Measurements from ENCODE around the gene GATAD2A.

The GATAD2A gene

DNA sequence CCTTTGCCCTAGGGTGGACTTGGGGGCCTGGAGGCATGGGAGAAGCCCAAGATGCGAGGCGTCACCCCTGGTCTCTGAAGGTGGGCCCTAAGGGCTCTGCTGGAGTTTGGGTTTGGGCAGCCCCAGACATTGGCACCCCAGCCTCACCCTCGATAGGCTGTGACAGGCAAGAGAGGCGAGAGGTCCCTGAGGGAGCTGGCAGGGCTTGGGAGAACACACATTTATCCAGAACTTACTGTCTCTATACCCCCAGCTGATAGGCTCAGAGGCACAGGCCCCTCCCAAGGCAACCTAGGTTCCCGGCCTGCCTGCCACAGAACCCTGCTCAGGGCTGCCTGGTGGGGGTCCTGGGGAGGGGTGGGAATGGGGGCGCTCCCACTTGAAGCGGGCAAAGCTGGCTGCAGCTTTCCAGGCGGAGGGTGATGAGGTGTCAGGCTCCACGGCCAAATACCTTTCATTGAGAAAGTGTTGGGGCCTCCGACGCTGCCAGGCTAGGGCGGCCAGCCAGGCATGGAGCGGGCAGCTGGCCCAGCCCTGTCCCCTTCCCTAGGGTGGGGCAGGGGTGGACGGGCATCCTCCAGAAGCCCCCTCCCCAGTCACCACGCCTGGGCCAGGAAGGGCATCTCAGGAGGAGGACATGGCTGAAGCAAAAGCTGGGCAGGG is 142.3 kb downstream of the GATAD2A start:
- H3K27me3 Mint-ChIP-seq (ENCODE audit: low read depth), result peaks cover 5% of the 10 kb centered on the region
- H3K27ac Mint-ChIP-seq, result no peak overlapping the region
- TF ChIP-seq, protein P1, sequence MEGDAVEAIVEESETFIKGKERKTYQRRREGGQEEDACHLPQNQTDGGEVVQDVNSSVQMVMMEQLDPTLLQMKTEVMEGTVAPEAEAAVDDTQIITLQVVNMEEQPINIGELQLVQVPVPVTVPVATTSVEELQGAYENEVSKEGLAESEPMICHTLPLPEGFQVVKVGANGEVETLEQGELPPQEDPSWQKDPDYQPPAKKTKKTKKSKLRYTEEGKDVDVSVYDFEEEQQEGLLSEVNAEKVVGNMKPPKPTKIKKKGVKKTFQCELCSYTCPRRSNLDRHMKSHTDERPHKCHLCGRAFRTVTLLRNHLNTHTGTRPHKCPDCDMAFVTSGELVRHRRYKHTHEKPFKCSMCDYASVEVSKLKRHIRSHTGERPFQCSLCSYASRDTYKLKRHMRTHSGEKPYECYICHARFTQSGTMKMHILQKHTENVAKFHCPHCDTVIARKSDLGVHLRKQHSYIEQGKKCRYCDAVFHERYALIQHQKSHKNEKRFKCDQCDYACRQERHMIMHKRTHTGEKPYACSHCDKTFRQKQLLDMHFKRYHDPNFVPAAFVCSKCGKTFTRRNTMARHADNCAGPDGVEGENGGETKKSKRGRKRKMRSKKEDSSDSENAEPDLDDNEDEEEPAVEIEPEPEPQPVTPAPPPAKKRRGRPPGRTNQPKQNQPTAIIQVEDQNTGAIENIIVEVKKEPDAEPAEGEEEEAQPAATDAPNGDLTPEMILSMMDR (IDR thresholded peaks at IDR 0.05; ENCODE audit: unreplicated experiment in 3 of 3), result no peak
- H3K36me3 Mint-ChIP-seq (ENCODE audit: low read depth), result no peaks in the 10 kb centered on the region
- H3K9me3 Mint-ChIP-seq, result no peaks in the 10 kb centered on the region
- H3K4me3 Mint-ChIP-seq, result no peak overlapping the region
- H3K4me1 Mint-ChIP-seq, result peaks cover 16% of the 10 kb centered on the region

DNA sequence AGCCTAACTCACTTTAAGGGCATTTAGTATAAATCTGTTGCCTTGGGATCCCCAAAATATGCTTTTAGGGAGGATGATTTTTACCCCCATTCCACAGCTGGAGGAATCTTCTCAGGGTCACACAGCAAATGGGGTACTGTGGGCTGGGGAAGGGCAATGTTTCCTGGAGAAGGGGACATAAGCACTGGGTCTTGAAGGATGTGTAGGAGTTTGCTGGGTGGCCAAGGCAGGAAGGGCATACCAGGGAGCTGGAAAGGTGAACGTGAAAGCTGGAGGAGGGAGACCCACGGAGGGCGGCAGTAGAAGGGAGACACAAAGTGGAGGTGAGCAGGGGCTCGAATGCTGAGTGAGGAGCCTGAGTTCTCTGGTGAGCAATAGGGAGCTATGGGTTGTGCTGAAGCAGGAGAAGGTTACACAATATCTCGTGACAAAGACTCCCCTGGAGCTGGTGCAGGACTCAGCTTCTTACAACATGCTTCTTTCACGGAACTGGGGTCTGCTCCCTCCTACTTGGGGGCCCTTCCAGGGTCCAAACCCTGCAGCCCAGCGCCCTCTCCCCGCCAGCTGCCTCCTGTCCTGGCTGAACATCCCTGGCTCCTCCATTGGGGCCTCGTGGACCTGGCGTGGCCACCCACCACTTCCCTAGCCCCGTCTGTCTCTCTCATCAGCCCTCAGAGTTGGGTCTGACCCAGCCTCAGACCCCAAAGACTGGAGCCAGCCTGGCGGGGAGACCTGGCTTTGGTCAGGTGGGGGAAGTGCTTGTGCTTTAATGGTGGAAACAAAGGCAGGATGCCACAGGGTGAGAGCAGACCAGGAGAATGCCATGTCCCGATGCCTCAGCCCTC is 143.7 kb downstream of the GATAD2A start:
- no peak overlapping the region for H3K4me3 Mint-ChIP-seq
- no peaks in the 10 kb centered on the region for H3K9me3 Mint-ChIP-seq
- H3K27ac Mint-ChIP-seq, result peak overlapping the region in 2 of 3 experiments; percentile 8 to 26
- H3K27me3 Mint-ChIP-seq (ENCODE audit: low read depth), result peaks cover 5% of the 10 kb centered on the region
- H3K36me3 Mint-ChIP-seq (ENCODE audit: low read depth), result no peaks in the 10 kb centered on the region
- TF ChIP-seq, protein P1 (IDR thresholded peaks at IDR 0.05; ENCODE audit: unreplicated experiment in 3 of 3), result no peak
- peaks cover 16% of the 10 kb centered on the region for H3K4me1 Mint-ChIP-seq

DNA sequence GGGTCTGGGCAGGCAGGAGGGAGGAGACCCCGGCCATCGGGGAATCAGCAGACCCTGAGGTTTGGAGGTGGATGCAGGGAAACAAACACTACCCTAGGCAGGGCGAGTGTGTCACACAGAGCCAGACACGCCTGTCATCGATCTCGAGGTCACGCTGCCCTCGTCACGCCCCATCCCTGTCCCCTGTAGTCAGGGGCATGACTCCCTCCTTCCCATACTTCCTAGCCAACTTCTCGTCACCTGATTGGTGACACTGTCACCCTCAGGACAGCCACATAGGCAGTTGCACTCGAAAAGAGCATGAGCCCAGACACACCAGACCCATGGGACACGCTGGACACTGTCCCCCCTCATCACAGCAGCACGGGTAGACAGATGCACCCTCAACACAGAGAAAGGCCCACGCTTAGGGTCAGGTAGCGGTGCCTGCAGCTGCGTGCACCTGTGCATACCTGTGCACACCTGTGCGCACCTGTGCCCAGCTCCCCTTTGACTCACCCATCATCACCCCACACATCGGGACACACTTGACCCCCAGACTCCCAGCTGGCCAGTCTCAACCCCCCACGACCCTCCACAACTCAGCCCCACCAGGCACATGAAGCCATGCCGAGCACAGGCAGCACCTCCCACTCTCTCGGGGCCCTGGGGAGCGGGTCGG is 144.5 kb downstream of the GATAD2A start:
- H3K36me3 Mint-ChIP-seq (ENCODE audit: low read depth), result no peaks in the 10 kb centered on the region
- peak overlapping the region in 2 of 3 experiments; percentile 26 to 42 for H3K27ac Mint-ChIP-seq
- no peak overlapping the region for H3K4me3 Mint-ChIP-seq

DNA sequence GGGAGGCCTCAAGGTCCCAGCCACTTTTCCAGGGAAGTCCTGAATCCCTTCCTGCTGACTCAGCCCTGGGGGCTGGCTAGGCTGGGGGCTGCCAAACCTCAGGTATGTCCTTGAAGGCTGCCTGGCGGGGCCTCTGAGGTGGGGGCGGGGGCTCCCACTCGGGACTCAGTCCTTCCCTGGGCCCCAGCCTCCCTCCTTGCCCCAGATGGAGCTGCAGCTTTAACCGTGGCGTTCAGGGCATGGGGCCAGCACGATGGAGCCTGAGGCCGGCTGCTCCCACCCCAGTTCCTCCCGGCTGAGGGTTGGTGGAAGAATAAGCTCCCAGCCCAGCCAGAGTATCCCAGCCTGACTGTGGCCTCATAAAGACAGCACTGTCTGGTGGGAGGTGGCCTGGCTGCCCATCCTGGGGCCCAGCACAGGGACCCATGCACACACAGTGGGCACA is 145.0 kb downstream of the GATAD2A start:
- Mint-ChIP-seq H3K36me3 (ENCODE audit: low read depth) (no peaks in the 10 kb centered on the region), H3K4me1 (peaks cover 16% of the 10 kb centered on the region), H3K27me3 (ENCODE audit: low read depth) (peaks cover 5% of the 10 kb centered on the region), H3K9me3 (no peaks in the 10 kb centered on the region), H3K27ac (peak overlapping the region in 1 of 3 experiments; percentile 66), H3K4me3 (no peak overlapping the region)
- TF ChIP-seq, protein P1 (IDR thresholded peaks at IDR 0.05; ENCODE audit: unreplicated experiment in 3 of 3), result no peak

More for the DNA sequence above, 144.5 kb downstream of the GATAD2A start:
- TF ChIP-seq, protein P1 (IDR thresholded peaks at IDR 0.05; ENCODE audit: unreplicated experiment in 3 of 3), result no peak
- no peaks in the 10 kb centered on the region for H3K9me3 Mint-ChIP-seq
- H3K27me3 Mint-ChIP-seq (ENCODE audit: low read depth), result peaks cover 5% of the 10 kb centered on the region
- H3K4me1 Mint-ChIP-seq, result peaks cover 16% of the 10 kb centered on the region

DNA sequence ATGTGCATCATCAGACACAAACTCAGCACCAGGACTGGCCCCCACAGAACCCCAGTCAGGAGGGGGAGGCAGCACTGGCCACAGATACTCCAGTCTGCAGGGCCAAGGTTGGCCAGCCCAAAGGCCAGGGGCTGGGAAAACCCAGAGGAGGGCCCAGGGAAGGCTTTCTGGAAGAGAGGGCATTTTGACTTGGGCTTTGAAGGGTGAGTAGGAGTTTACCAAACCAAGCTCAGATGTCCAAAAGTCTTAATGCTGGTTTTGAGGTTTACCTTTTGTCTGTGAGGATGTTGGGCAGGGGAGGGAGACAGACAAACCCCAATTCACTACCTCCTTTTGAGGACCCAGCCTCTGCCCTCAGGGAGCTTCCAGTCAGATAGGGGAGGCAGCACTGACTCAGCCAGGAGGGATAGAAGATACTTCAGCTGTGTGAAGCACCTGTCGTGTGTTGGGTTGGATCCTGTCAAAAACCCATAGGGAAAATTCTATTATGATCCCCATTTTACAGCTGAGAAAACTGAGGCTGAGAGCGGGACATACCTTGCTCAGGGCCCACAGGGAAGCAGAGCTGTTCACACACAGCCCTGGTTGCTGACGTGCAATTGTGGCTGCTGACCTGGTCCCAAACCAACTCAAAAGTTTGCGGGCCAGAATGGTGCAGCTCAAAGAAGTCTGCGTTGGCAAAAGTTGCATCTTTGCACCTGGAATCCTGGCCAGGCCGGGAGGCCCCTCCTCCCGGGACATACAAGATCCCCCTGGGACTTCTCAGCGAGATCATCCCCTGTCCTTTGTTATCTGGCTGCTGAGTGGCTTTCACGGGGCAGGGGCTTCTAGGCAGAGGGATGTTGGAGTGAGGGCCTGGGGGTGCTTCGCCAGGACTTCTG is 145.7 kb downstream of the GATAD2A start:
- H3K4me1 Mint-ChIP-seq, result peaks cover 16% of the 10 kb centered on the region
- H3K36me3 Mint-ChIP-seq (ENCODE audit: low read depth), result no peaks in the 10 kb centered on the region
- H3K27me3 Mint-ChIP-seq (ENCODE audit: low read depth), result peaks cover 5% of the 10 kb centered on the region
- H3K27ac Mint-ChIP-seq, result peak overlapping the region in 1 of 3 experiments; percentile 66
- no peaks in the 10 kb centered on the region for H3K9me3 Mint-ChIP-seq
- no peak overlapping the region for H3K4me3 Mint-ChIP-seq
- TF ChIP-seq, protein P1 (IDR thresholded peaks at IDR 0.05; ENCODE audit: unreplicated experiment in 3 of 3), result no peak
